H1 (cell line): ENCODE data around the gene ADH1B.

Experiments used
- ATF3 ChIP-seq: IDR thresholded peaks from 2 replicates; pipeline ENCODE4 v1.6.1; 2011; ENCODE audit warnings: low read depth, mild to moderate bottlenecking, low read length; ENCODE audit not compliant: insufficient read depth
- CHD7 ChIP-seq: fragments of 300-600 bp; sonication (generic); IDR thresholded peaks from 2 replicates; pipeline ENCODE4 v1.7.1; 2012; ENCODE audit warnings: low read length, moderate library complexity, mild to moderate bottlenecking, inconsistent platforms; ENCODE audit not compliant: insufficient replicate concordance
- CTCF ChIP-seq, 3 experiments: IDR thresholded peaks; 1 replicate in 2 of 3; 2 replicates in 1 of 3; pipeline versions ENCODE4 v1.5.1 to v1.6.1; 2011; ENCODE audit warnings: low read length in 3 of 3, mild to moderate bottlenecking in 3 of 3, inconsistent platforms in 2 of 3, low read depth in 1 of 3, moderate library complexity in 1 of 3; ENCODE audit not compliant: insufficient read depth in 1 of 3; ENCODE audit errors: control extremely low read depth in 1 of 3
- GABPA ChIP-seq: IDR thresholded peaks from 2 replicates; pipeline ENCODE4 v1.6.1; 2011; ENCODE audit warnings: mild to moderate bottlenecking, low read length, moderate library complexity, borderline replicate concordance; ENCODE audit not compliant: insufficient read depth
- MAX ChIP-seq: IDR thresholded peaks from 2 replicates; pipeline ENCODE4 v1.6.1; 2012; ENCODE audit warnings: inconsistent platforms
- POLR2A ChIP-seq, 2 experiments: IDR thresholded peaks; 1 replicate in 1 of 2; 2 replicates in 1 of 2; pipeline ENCODE4 v1.6.1; 2011; ENCODE audit warnings: low read depth in 2 of 2, low read length in 2 of 2, mild to moderate bottlenecking in 2 of 2; ENCODE audit errors: control extremely low read depth in 1 of 2
- SIRT6 ChIP-seq: IDR thresholded peaks from one replicate; pipeline ENCODE4 v1.7.1; 2012; ENCODE audit warnings: low read length, inconsistent platforms

- TF ChIP-seq ATF3 (no peak), CHD7 (no peak), MAX (no peak), CTCF (IDR thresholded peaks at IDR 0.05; ENCODE audit: control extremely low read depth in 1 of 3, insufficient read depth in 1 of 3, low read depth in 1 of 3, low read length in 3 of 3) (no peak), POLR2A (IDR thresholded peaks at IDR 0.05; ENCODE audit: control extremely low read depth in 1 of 2, low read depth in 2 of 2, low read length in 2 of 2) (no peak), SIRT6 (no peak), GABPA (no peak)
These were observed 2.6 kb upstream of the ADH1B start for GRCh38 chr4:99323756-99324155.
